ENCODE measurements around the gene GPR137.
"Not testable (repeated sequence)": the region's sequence is repeated elsewhere in the genome, so short reads cannot be mapped to it uniquely, and the experiment has no call there.

GPR137 gene

DNA sequence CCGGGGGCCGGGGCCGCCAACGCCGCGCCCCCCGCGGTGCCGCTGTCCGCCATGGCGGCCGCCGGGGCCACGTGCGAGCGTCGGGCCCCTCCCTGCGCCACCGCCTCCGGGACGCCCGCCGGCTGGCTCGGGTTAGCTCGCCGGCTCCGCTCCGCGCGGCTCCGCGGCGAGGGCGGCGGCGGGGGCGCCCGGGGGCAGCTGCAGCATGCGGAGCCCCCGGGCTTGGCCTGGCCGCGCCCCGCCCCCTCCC is 39.1 kb upstream of the GPR137 start:
- H3K9me3 Mint-ChIP-seq, DNase-seq, H3K27ac Mint-ChIP-seq, H3K27me3 Mint-ChIP-seq: not testable (repeated sequence)
- Mint-ChIP-seq H3K4me3 (peak overlapping the region; percentile 76 to 90), H3K4me1 (peaks cover 68% of the 10 kb centered on the region)
- ATAC-seq = peak; percentile 13

DNA sequence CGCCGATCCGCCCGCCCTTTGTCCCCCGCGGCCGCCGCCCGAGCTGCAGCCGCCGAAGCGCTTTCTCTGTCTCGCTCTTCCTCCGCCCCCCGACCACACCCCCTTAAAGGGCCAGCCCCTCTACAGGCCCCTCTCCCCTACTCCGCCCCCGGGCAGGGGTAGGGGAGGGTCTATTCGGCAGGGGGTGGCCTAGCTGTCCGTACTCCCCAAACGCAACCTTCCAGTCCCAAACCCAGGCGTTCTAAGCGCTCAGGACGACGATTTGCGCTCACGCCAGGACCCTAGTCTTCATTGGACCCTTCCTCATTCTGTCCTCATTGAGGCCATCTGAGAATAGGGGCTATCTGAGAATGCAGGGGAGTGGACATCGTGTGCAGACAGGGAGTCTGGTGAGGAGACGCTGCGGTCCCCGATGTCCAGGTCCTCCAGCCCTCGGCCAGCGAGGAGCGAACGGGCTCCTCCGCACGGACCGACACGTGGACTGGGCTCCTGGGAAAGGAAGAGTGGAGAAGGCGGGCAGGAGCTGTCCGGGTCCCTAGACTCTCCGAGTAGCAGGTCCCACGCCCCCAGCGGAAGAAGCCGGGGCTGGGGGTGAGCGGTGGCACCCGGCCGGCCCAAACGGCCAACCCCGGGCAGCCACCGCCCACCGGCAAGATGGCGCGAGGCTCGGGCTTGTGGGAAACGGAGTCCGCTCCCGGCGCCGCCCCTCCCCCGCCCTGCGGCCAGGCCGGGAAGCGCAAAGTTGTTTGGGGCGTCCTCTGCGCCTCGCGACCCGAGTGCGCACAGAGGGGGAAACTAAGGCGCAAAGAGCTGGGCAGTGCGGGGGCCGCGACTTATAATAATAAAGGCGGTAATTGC is 38.5 kb upstream of the GPR137 start, which contains the start of gene PPP1R14B:
Gene PPP1R14B, minus strand, starts transcription at position 73 of the 858 bp plus-strand sequence. CDS start 270 bp downstream, outside the sequence.
- Mint-ChIP-seq H3K4me3 (peak within 1 kb of the TSS; percentile 95 to 96), H3K4me1 (peaks cover 72% of the 10 kb centered on the region), H3K9me3 (no peaks in the 10 kb centered on the region), H3K27me3 (no peaks in the 10 kb centered on the region), H3K27ac (peak within 1 kb of the TSS; percentile 95 to 96)
- DNase-seq = peak; percentile 77
- ATAC-seq = peak; percentile 66

DNA sequence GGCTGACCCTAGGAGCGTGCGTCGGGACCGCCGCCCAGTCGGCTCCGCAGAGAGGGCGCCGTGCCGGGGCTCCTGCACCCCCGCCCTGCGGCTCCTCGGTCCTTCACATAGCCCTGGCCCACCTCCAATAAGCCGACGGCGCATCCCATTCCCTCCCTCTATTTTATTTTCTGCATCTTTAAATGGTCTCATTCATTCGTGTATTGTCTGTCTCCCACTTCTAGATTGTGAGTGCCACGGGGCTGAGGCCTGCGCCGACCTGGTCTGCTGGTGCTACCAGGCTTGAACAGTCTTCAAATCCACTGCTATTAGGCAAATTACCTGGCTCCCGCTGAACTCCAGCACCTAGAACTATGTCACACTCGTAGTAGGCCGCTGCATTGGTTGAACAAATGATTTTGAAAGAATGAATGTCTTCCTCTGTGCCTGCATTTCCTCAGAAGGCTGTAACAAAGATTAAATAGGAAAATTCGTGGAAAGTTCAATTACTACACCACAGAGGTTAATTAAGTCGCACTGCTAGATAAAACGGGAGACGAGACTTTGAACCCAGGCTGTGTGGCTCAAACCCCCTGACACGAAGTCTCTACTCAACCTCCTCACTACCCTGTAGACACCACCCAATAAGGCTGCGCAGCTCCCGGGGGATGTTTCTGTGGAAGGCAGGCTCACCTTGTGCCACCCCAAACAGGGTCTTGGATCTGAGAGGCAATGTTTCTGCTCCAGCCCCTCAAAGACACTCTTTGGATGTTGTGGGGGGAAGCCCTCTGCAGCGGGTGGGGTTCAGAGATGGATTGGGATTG is 37.7 kb upstream of the GPR137 start:
- H3K4me1 Mint-ChIP-seq = peaks cover 72% of the 10 kb centered on the region
- no peaks in the 10 kb centered on the region for H3K27me3 Mint-ChIP-seq
- no peak for ATAC-seq
- no peak for DNase-seq
- no peaks in the 10 kb centered on the region for H3K9me3 Mint-ChIP-seq
- no peak overlapping the region for H3K27ac Mint-ChIP-seq
- peak overlapping the region; percentile 62 to 90 for H3K4me3 Mint-ChIP-seq

DNA sequence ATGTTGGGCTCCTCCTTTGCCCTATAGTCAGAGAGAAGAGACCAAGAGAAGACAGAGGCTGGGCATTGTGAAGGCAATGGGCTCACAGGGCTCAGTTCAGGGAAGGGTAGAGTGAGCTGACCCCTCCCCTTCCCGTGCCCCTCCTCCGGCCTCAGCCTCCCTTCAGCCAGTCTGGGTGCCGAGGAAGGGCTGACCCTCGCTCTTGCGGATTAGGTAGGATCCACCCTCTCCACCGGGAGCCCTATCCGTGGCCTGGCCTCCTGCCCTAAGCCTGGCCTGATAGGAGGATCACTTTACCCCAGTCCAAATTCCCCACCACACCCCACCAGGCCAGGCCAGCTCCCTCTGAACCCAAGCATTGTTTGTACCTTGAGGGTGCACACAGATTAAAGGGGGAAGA is 37.1 kb upstream of the GPR137 start:
- Mint-ChIP-seq H3K4me3 (no peak overlapping the region), H3K9me3 (no peaks in the 10 kb centered on the region), H3K27me3 (no peaks in the 10 kb centered on the region), H3K27ac (no peak overlapping the region), H3K4me1 (peaks cover 71% of the 10 kb centered on the region)
- DNase-seq (no peak), ATAC-seq (no peak)

DNA sequence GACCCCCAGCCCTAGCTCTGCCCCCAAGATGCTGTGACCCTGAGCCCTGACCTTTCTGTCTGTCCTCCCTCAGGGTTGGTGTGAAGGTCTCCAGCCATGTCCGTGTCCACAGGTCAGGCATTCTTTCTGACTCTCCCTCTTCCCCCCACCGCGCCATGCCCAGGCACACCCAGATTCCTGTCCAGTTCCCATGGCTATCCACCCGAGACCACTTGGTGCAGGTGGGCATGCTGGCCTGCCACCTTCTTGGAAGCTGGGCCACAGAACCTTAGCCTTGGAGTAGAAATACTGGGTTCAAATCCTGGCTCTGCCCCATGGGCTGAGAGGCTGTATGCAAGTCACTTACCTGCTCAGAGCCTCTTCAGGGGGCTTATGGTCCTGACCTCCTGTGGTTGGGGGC is 36.6 kb upstream of the GPR137 start:
- ATAC-seq = no peak
- Mint-ChIP-seq H3K27ac (no peak overlapping the region), H3K9me3 (no peaks in the 10 kb centered on the region), H3K4me1 (peaks cover 71% of the 10 kb centered on the region), H3K27me3 (no peaks in the 10 kb centered on the region), H3K4me3 (no peak overlapping the region)
- DNase-seq = no peak

DNA sequence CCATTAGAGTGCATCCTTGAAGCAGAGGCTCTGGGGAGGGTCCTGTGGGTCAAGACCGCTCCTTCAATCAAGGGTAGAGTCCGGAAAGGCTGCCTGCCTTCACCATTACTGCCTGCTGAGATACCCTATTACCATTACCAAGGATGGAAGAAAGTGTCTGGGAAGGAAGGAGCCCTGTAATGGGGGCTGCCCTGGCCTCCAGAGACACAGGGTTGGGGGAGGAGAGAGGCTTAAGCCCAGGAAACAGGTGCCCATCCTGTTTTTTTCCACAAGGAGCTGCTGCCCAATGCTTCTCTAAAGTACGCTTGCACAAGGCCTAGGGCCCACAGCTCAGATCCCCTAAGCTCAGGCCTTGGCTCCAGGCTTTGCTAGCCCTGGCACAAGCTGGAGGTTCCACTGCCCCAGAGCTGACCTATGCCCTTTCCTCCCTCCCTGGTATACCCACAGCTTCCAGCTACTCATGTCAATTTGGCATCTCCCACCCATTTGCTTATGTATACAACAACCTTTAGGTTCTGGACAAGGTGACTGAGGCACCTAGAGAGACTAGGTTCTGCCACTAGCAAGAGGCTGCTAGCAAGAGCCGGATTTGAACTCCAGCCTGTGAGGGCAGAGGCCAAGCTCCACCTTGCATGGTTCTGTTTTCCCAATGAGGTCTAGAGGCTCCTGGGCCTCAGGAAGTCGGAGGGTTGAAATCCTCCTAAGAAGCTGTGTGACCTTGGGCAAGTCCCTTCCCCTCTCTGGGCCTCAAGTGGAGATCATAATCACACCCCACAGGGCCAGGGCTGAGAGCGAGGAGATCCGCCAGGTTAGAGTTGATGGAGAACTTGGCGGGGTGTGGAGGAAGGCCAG is 35.9 kb upstream of the GPR137 start:
- H3K4me1 Mint-ChIP-seq = peaks cover 66% of the 10 kb centered on the region
- H3K4me3 Mint-ChIP-seq = peak overlapping the region in 1 of 2 donors; percentile 61
- no peak for DNase-seq
- ATAC-seq = no peak
- H3K27ac Mint-ChIP-seq = peak overlapping the region in 1 of 2 donors; percentile 15
- H3K27me3 Mint-ChIP-seq = no peaks in the 10 kb centered on the region
- no peaks in the 10 kb centered on the region for H3K9me3 Mint-ChIP-seq

DNA sequence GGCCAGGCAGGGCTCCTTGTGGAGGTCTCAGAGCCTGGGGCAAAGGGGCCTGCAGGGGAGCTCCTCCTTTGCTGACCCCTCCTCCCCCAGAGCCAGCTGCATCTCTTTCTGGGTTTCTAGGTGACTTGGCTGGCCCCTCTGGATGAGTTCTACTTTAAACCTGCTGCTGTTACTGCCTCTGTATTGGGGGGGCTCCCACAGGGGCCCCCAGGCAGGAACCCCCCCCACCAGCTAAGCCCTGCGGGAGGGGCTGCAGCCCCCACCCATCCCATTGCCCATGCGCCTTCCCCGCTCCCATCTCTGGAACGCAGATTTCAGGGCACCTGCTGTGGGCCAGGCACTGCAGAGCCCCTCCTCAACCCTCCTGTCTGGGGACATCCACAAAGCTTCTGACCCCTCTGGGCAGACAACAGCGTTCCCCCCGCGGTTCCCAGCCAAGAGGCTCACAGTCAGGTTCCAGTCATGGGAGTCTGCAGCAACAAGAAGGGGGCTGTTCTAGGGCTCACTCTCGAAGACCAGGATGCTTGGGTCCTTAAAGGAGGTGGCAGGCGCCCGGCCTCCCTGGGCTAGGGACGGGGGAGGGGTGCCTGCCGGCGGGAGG is 35.1 kb upstream of the GPR137 start:
- H3K4me3 Mint-ChIP-seq = peak overlapping the region; percentile 83 to 85
- DNase-seq = no peak
- ATAC-seq = peak; percentile 1
- no peaks in the 10 kb centered on the region for H3K9me3 Mint-ChIP-seq
- H3K4me1 Mint-ChIP-seq = peaks cover 60% of the 10 kb centered on the region
- H3K27ac Mint-ChIP-seq = no peak overlapping the region
- H3K27me3 Mint-ChIP-seq = no peaks in the 10 kb centered on the region

DNA sequence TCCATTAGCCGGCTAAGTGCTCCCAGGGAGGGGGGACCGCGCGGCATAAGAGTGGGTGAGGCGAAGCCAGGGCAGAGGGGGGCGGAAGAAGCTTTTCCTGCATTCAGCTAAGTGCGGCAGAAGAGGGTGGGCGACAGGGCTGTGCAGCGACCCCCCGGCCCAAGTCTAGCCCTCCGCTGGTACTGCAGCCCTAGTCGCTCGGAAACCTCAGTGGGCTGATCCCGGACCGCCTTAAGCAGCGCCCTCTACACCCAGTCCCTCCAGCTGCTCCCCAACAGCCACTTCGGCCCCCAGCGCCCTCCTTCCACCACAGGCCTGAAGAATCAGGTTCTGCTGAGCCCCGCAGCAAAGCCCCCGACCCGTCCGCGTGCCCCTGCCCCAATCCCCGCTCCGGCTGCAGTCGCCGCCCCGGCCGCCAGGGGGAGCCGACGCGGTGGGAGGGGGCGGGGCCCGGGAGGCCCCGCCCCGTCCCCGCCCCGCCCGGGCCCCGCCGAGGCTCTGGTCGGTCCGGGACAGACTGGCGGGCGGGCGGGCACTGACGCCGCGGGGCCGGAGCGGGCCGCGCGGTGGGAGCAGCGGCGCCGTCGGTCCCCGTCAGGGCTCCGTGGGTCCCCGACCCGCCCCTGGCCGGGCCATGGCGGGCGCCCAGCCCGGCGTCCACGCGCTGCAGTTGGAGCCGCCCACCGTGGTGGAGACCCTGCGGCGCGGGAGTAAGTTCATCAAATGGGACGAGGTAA is 34.5 kb upstream of the GPR137 start, which contains the start of gene PLCB3:
Gene PLCB3, plus strand, starts transcription at position 515 of the 737 bp plus-strand sequence. Its CDS starts 120 bp downstream, at position 635.
- ATAC-seq (peak; percentile 67), DNase-seq (peak; percentile 55 to 75)
- H3K27ac Mint-ChIP-seq = peak within 1 kb of the TSS; percentile 75 to 89
- H3K27me3 Mint-ChIP-seq = no peaks in the 10 kb centered on the region
- H3K4me3 Mint-ChIP-seq = peak within 1 kb of the TSS; percentile 93 to 96
- peaks cover 60% of the 10 kb centered on the region for H3K4me1 Mint-ChIP-seq
- H3K9me3 Mint-ChIP-seq = no peaks in the 10 kb centered on the region

DNA sequence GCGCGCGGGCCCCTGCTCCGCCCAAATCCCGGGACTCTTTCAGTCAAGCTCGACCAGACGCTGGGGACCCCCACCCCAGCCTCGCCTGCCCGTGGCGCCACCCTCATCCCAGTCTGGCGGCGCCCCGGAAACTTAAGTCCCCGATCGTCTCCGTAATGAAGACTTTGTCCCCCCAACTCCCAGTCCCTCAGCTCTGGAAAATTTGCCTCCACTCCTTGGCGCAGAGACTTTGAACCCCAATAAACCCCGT is 34.0 kb upstream of the GPR137 start:
- Mint-ChIP-seq H3K4me3 (peak overlapping the region; percentile 93 to 96), H3K9me3 (no peaks in the 10 kb centered on the region), H3K27ac (peak overlapping the region; percentile 75 to 89), H3K27me3 (no peaks in the 10 kb centered on the region), H3K4me1 (peaks cover 60% of the 10 kb centered on the region)
- DNase-seq (no peak), ATAC-seq (no peak)

DNA sequence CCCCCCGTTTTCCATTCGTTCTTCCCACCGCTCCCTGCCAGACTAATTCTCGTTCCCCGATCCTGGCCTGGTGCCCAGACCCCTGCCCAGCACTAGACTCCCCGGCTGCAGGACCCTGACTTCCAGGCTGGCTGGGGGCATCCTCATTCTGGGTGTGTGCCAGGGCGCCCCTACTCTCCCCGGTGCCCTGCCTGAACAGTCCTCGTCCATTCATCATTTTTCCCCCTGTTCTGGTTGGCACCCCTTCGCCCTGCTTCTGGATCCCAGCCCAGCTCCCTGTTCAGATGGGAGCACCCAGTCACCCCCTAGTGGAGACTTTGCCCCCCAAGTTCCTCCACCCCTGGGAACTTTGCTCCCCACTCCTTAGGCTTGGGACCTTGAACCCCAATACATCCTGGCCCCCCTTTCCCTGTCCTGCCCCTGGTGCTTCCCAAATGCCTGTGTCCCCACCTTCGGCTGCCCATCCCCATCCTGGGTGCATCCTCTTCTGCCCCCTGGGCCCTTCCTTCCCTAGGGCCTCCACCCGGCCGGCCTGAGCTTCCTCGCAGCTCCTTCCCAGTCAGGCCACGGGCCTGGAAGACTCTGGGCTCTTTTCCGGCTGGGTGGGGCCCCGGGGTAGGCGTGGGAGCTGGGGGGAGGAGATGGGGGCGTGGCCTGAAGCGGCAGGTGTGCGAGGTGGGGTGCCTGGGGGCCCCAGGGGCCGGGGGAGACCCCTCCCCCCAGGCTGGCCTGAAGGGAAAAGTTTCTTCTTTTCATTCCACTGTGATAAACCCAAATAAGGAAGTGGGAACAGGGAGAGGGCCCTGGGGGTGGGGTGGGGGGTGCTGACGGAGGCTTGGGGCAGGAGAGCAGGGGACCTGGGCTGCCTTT is 33.4 kb upstream of the GPR137 start:
- ATAC-seq (peak; percentile 8), DNase-seq (no peak)
- peaks cover 55% of the 10 kb centered on the region for H3K4me1 Mint-ChIP-seq
- no peaks in the 10 kb centered on the region for H3K27me3 Mint-ChIP-seq
- peak overlapping the region; percentile 93 to 96 for H3K4me3 Mint-ChIP-seq
- peak overlapping the region; percentile 75 to 89 for H3K27ac Mint-ChIP-seq
- no peaks in the 10 kb centered on the region for H3K9me3 Mint-ChIP-seq

DNA sequence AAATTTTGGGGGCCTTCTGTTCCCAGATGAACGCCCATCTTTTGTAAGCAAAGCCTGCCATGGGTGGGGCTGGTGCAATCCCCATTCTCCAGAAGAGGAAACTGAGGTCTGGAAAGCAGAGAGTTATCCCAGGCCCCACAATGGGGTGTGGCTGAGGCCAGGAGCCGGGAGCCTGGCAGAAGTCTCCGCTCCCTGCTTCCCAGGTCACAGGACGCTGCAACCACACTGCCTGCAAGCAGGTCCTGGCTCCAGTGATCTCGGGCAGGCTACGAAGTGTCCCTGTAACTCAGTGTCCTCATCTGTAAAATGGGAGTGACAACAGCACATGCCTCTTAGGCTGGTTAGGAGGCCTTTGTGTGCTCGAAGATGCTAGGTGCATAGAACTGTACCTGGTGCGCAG is 32.6 kb upstream of the GPR137 start:
- no peaks in the 10 kb centered on the region for H3K9me3 Mint-ChIP-seq
- H3K27me3 Mint-ChIP-seq = no peaks in the 10 kb centered on the region
- DNase-seq (no peak), ATAC-seq (no peak)
- no peak overlapping the region for H3K27ac Mint-ChIP-seq
- H3K4me1 Mint-ChIP-seq = peaks cover 47% of the 10 kb centered on the region
- no peak overlapping the region for H3K4me3 Mint-ChIP-seq

DNA sequence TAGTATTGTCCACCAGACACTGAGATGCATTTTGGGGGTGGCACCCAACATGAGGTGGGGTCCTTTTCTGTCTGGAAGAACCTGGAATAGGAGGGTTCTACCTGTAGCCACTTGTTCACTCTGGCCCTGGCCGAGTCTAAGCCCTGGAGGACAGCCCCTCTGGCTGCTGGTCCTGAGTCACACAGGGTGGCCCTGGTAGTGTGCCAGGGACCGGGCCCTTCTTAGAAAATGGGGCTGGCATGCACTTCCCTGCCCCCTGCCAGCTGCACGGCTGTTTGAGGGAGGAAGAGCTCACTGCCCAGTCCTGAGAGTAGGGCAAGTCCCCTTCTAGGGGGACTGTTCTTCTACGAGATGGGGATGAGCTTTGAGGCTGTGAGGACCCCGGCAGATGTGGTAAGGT is 32.2 kb upstream of the GPR137 start:
- no peak overlapping the region for H3K27ac Mint-ChIP-seq
- H3K27me3 Mint-ChIP-seq = no peaks in the 10 kb centered on the region
- H3K4me1 Mint-ChIP-seq = peaks cover 43% of the 10 kb centered on the region
- no peak for ATAC-seq
- H3K4me3 Mint-ChIP-seq = no peak overlapping the region
- no peak for DNase-seq
- no peaks in the 10 kb centered on the region for H3K9me3 Mint-ChIP-seq

DNA sequence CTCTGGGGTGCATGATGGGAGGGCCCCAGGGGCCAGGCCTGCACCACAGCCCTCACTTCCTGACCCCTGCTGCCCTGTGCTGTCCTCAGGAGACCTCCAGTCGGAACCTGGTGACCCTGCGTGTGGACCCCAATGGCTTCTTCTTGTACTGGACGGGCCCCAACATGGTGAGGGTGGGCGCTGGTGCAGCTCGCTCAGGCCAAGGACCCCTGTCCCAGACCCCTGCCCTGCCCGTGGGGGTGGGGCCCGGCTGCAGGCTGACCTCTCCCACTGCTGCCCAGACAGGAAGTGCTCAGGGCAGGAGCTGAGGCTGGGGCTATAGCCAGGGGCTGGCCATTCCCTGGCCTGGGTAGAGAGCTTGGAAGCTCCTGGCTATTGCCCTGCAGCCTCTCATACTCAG is 31.3 kb upstream of the GPR137 start:
- no peak for DNase-seq
- Mint-ChIP-seq H3K27ac (no peak overlapping the region), H3K4me3 (no peak overlapping the region), H3K4me1 (peaks cover 44% of the 10 kb centered on the region), H3K9me3 (no peaks in the 10 kb centered on the region), H3K27me3 (no peaks in the 10 kb centered on the region)
- no peak for ATAC-seq
